ENCODE data around the gene ARHGEF40.
A peak's percentile ranks its signal among the peaks of the same experiment; 100 is the strongest.

Gene ARHGEF40

GRCh38 chr14:21070083-21070609, at the start of gene ARHGEF40:
Gene ARHGEF40, plus strand, starts transcription at chr14:21070304. Its CDS starts 93 bp downstream, at chr14:21070397.
- peak; percentile 24 for DNase-seq (ENCODE audit: low read depth)

DNA sequence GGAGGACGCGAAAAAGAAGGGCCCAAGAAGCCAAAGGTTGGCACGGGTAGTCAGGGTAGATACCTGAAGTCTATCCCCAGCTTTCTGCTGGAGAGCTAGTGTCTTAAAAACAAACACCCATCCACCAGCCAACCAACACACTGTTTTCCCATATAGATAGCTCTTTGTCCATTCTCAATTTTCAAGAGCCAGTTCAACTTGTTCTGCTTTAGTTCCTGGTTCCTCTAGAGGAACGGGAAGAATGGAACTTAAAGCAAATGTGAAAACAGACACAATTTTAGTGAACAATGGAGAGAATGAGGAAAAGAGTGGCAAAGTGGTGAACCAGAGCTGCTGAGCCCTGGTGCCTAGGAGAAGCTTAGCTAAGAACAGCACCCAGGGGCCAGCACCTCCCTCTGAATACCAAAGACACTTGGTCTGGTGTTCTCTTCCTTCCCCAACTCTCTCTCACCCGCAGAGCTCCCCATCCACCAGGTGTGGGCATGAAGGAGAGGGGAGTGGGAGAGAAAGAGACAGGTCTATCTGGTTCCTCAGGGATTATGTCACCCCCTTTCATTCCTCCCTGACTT, 49.0 kb upstream of the ARHGEF40 start:
- DNase-seq (ENCODE audit: low read depth), result no peak

DNA sequence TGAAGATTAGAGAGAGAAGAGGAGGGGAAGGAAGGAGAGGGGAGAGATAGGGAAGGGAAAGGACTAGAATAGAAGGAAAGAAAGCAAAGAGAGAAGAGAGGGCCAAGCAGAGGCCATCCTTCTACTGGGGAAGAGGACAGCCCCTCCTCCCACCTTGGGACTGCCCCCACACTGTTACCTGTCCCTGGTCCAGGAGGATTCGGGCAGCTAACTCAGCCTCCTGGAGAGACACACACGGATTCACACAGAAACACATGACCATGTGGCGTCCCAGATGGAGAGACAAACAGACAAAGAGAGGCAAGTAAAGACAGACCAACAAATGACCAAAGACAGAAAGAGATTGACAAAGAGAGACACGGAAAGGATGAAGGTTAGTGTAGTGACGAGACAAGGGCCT, 47.4 kb upstream of the ARHGEF40 start:
- DNase-seq (ENCODE audit: low read depth), result no peak

GRCh38 chr14:21023174-21023573, 46.9 kb upstream of the ARHGEF40 start:
- DNase-seq (ENCODE audit: low read depth), result no peak

- DNase-seq (ENCODE audit: low read depth), result no peak
Observed at GRCh38 chr14:21023817-21024584, 46.1 kb upstream of the ARHGEF40 start.

- peak; percentile 12 for DNase-seq (ENCODE audit: low read depth)
Observed at GRCh38 chr14:21024585-21025370, 45.3 kb upstream of the ARHGEF40 start, which contains the start of gene NDRG2. Gene NDRG2, minus strand, starts transcription at chr14:21025061. Its CDS starts 1,746 bp downstream, at chr14:21023315.

- DNase-seq (ENCODE audit: low read depth), result no peak
Observed at GRCh38 chr14:21025371-21026273, 44.5 kb upstream of the ARHGEF40 start.

DNA sequence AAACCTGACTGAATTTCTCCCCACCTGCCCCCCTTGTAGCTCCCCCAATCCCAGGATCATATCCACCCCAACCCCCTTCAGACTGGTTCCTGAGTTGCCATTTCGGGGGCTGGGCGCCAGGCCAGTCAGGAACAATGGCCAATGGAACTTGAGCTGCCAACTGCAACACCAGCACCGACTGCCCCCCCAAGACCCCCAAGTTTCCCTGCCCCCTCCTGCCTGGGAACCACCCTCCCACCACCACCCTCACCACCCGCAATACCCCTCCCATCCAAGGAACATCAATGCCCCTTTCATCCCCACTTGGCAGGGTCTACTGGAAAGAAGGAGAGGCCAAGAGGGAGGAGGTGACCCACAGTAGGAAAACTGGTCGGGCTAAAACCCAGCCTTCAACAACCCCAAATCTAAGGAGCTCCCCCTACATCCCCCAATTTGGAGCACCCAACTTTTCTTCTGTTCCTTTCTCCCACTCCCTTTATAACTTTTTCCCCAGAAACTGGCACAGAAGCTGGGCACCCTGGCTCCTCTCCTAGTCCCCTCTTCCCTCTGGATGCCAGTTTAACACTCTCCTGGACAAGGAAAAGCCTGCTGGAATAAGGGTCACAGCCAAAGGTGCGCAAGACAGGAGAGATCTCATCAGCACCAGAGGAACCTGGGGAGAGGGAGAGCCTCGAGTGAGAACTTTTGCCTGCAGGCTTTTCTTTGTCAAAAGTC, 43.7 kb upstream of the ARHGEF40 start:
- DNase-seq (ENCODE audit: low read depth), result no peak

DNA sequence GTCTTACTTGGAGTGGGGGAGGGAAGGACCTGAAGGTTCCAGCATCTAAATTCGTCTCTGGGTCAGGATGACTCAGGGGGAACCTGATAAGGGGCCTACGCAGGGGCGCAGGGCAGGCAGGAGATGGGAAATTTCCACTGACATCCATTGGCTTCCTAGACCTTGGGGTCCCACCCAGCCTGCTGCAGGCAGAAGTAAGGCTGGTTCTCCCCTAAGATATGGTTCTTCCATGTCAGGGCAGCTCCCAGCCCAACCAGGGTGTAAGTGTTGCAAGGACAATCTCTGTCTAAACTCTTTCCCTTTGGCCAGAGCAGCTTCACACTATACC, 43.2 kb upstream of the ARHGEF40 start:
- DNase-seq (ENCODE audit: low read depth), result no peak

DNA sequence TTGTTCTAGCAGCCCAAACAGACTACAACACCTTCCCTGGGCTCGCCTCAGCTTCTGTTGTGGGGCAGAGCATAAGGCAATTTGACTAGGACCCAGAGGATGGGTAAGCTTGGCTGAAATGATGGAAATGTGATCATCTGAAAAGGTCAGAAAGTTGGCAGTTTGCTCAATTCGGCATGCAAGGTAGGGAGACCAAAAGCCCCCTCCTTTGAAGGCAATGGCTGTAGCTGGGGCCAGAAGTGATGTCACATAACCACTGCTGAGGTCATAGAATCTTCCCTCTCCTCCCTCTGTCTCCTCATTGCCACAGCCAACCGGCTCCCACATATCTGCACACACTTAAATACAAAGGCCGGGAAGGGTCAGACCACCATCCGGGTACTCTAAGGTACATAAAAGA, 40.2 kb upstream of the ARHGEF40 start, which contains the start of gene TPPP2:
Gene TPPP2, plus strand, starts transcription at position 301 of the 400 bp plus-strand sequence. CDS start 365 bp downstream, outside the sequence.
- no peak for DNase-seq (ENCODE audit: low read depth)

DNA sequence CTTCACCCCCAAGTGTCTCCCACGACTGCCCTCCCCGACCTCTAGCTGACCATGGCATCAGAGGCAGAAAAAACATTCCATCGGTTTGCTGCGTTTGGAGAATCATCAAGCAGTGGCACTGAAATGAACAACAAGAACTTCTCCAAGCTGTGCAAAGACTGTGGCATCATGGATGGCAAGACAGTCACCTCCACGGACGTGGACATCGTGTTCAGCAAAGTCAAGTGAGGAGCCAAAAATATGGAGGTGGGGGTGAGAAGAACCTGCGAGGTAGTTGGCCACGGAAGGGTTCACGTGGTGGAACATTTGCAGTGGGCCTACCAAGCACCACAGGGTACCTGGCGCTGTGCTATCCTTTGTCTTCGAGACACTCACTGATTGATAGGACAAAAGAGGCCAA, 39.6 kb upstream of the ARHGEF40 start:
- no peak for DNase-seq (ENCODE audit: low read depth)

DNA sequence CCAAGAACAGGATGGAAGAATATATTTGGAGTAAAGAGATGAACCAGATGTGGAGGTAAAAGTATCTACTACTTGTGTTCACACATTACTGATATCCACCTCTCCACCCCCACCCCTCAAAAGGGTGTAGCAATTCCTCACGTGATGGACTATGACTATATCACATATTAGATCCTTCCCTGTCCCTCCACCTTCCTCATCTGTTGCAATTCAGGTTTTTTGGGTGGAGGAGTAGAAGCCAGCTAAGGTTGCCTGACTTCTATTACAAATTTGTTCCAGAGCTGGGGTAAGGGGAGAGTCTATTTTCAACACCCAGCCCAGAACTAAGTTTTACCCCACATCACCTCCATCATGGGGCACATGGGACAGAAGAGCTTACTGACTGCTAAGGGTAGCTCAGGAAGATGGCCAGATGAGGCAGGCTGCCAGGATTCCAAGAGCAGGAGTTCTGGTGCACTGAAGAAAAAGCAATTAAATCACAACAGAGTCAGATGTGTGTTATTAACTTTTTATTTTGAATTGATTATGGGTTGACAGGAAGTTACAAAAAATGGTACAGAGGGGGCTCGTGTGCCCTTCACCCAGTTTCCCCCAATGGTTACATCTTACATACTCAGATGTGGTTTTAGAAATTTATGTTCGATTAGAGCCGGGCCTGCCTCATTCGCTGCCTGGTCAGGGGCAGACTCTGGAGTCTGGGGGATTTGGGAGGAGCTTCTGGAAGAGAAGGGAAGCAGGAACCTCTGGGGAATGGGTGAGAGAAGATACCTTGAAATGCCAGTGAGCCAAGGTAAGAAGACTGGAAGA, 37.6 kb upstream of the ARHGEF40 start:
- DNase-seq (ENCODE audit: low read depth), result no peak

DNA sequence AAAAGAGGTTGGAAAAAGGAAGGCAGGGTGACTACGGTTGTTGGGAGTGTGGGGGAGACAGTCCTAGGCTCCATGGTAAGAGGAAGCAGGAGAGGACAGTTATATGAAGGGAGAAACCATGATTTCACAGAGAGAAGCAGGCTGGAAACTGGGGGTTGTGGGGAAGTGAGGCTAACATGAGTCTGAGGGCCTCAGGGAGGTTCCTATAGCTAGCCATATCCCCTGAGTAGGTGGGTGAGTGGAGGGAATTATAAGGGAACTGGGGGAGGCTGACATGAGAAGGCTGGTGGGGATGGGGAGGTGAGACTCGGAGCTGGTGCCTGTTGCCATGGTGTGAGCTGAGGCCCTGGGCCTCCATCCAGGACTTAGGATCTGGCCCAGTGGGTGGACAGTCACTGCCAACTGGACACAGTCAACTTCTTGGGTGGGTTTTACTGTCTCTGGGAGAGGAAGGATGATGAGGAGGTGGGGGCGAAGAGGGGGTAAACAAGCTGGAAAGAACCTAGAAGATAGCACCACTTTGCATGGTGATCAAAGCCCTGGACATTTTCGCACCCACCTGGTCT, 36.9 kb upstream of the ARHGEF40 start:
- no peak for DNase-seq (ENCODE audit: low read depth)

DNA sequence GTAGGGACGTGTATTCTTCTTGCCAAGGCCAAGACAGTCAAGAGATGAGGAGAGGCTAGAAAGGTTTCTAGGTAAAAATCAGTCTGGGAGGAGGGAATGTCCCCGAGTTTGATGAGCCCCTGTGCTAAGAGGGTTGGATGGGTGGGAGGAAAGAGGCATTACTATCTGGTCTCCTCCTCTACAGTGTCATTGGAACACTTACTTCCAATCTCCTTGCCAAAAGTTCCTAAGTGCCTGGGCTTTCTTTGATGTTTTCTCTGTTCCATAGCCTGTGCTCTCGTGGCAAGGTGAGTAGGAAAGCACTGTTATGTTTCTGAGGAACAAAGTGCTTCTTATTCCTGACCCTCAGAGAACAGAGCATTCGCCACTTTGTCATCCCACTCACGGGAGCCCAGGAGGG, 35.4 kb upstream of the ARHGEF40 start, which contains the start of gene RNASE13:
Gene RNASE13, minus strand, starts transcription at position 101 of the 400 bp plus-strand sequence. CDS start 519 bp downstream, outside the sequence.
- DNase-seq (ENCODE audit: low read depth), result no peak

- DNase-seq (ENCODE audit: low read depth), result no peak
Observed at GRCh38 chr14:21036751-21037150, 33.4 kb upstream of the ARHGEF40 start.

DNA sequence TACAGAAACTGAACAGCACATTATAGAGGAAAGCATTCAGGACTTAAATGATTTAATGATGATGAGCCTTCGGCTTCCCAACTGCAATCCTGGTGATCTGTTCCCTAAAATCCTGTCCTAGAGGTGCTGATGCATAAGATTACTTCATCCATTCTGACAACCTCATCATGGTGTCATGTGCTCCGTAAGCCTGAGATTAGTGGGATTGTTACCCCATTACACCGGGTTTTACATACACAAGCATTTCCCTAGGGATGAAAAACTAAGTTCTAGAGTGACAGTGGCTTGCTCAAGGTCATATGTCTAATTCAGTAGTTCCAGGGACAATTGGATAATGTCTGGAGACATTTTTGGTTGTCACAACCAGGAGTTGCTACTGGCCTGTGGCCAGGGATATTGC, 32.9 kb upstream of the ARHGEF40 start:
- no peak for DNase-seq (ENCODE audit: low read depth)

DNA sequence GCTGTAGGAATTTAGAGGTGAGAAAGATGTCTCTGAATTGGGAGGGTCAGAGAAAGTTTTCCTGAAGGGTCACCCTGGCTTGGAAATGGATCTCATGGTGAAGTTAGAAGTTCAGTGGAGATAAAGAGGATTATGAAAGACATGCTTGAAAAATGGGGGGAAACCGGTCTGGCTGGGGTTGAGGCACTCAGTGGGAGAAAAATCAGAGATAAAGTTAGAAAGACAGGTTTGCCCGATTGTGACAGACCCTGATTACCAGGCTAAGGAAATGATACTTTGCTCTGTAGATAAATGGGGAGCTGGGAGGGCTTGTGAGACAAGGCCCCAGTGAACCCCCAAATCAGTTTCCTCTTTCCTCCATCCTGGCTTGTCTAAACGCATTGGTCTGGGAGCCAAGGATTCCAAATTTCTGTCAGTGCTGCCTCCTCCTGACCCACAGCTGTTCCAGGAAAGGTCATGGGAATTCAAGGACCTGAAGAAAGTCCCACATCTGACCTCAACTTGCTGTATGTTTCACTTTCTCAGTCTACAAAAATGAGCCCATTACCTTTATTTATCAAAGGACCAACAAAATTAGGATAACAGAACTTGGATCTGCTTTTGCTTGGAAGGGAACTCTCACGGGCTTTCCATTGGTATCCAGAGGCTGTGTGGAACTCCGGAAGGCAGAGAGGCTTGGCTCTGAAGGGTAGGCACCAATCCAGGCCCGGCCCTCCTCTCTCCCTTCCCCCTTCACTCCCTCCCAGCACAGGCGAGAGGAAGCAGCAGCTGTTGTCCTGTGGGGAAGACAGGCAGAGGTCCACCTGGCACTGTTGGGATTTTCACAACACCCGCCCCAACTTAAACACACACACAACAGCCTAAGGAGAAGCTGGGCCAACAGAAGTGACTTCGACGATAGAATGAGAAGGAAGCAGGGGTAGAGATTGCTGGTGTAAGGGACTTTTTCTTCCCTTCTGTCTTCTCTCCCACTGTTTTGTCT, 31.4 kb upstream of the ARHGEF40 start:
- DNase-seq (ENCODE audit: low read depth), result peak; percentile 23
